Testis (tissue), 3 donors: ENCODE data around the gene RTL5. TPM values are rescaled to one million over a fixed set of nuclear protein-coding genes. Genes with fewer than 3 reads are reported as not detected.

Source experiments
- DNase-seq: peaks from one replicate; pipeline ENCODE4 v3.0.0-alpha.2; 2019
- H3K27ac ChIP-seq, 2 donors: fragments of 200-600 bp; sonication (generic); one replicate each; pipeline ENCODE4 v1.5.1; 2019
- H3K27me3 ChIP-seq: fragments of 200-600 bp; sonication (generic); one replicate; pipeline ENCODE4 v1.5.1; 2019
- H3K36me3 ChIP-seq: fragments of 200-600 bp; sonication (generic); one replicate; pipeline ENCODE4 v1.5.1; 2017; ENCODE audit warnings: low read depth; ENCODE audit errors: missing control alignments
- H3K4me1 ChIP-seq: fragments of 200-600 bp; sonication (generic); one replicate; pipeline ENCODE4 v1.5.1; 2019
- H3K4me3 ChIP-seq, 2 donors: fragments of 200-600 bp; sonication (generic); one replicate each; pipeline ENCODE4 v1.5.1; 2017 to 2019
- H3K9me3 ChIP-seq: fragments of 200-600 bp; sonication (generic); one replicate; pipeline ENCODE4 v1.5.1; 2017
- POLR2A ChIP-seq: fragments of 450-650 bp; IDR thresholded peaks from one replicate; pipeline ENCODE4 v1.6.1; 2017; ENCODE audit warnings: antibody characterized with exemption, mild to moderate bottlenecking, moderate library complexity
- WGBS, 2 donors: methylation state at CpG; one replicate each; pipeline ENCODE4 v1.1.5; 2018; 5-methylcytosine and 5-hydroxymethylcytosine counted together
- intact Hi-C: fragments of 100-400 bp; cut with DNase I; formaldehyde crosslinking; loops from one replicate; pipeline ENCODE4 v1.15.1; 2023; ENCODE audit warnings: low total_unique reads
- polyA plus RNA-seq: library from polyadenylated mRNA; stranded (reverse); fragments of 350-450 nt; fragmentation: Illumina TruSeq; extraction: RNeasy Lipid Tissue Mini Kit (QIAGEN cat#74804); gene quantifications from one replicate; pipeline ENCODE4 v1.2.3, GENCODE V29; 2014; ENCODE audit warnings: low read depth, low replicate concordance; ENCODE audit not compliant: insufficient read depth
- total RNA-seq, 2 donors: library from RNA; depleted of rRNA; stranded (reverse); fragments of >200 nt; gene quantifications; one replicate each; pipeline ENCODE4 v1.2.3, GENCODE V29; 2016
- TF ChIP-seq, protein P1 (sequence below), 3 experiments: fragments of 450-650 bp in 2 of 3; fragments of 200-600 bp in 1 of 3; sonication (generic) in 1 of 3; IDR thresholded peaks; one replicate each; pipeline ENCODE4 v1.5.1; 2016 to 2019; ENCODE audit warnings: antibody characterized with exemption in 3 of 3, mild to moderate bottlenecking in 2 of 3, moderate library complexity in 1 of 3

Gene RTL5
- total and polyA plus RNA-seq, 3 donors from 2014 or later: 18.0 to 25.6 (median 25.4) TPM

DNA sequence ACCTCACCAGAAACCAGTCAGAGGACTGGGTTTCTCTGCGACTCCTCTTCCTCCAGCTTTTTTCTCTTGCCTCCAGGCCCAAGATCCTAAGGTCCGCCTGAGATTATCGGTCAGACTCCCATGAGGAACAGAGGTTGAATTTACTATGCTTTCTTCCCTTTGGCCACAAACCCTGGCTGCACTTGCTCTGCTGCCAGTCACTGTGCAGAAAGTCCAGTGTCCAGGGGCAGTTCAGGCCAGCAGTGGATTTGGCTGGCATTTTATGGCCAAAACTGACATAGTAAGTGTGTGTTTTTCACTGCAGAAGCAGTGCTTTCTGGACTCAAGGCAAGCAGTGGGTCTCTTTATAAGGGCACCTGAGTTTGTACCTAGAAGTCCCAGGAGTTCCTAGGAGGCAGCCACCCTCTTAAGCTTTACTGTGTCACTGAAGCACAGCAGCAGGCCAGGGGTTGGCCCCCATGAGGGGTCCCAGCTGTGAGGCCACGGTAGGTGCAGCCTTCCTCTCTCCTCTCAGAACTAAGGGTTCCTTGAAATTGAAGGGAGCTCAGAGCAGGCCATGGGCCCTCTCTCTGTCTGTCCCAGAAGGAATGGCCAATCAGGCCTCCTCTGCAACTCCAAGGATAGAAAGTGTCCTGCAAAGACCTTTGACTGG, 3.4 kb downstream of the RTL5 start:
- Histone ChIP-seq H3K4me1 (peaks cover 17% of the 10 kb centered on the region), H3K27ac (no peak overlapping the region)
- intact Hi-C loops: no loop called here

DNA sequence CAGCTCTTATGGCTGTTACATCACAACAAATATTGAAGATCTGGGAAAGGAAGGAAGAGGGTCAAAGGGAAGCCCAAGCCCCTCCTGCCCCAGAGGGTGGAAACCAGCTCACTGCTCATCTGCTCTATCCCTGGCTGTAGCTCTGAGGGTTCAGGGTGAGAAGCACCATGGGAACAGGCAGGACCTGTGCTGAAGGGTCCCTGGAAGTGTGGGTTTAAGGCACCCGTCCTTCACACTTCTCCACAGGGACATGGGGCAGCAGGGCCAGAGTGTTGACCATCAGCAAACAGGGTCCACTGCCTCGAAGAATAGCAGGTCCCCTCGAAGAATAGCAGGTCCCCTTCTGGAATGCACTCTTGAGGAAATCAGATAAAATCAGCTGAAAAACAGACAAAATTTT, 4.4 kb downstream of the RTL5 start:
- H3K4me3 ChIP-seq: no peak overlapping the region
- no peaks in the 10 kb centered on the region for H3K27me3 ChIP-seq
- no peaks in the 10 kb centered on the region for H3K9me3 ChIP-seq
- DNase-seq: no peak
- TF ChIP-seq, protein P1, sequence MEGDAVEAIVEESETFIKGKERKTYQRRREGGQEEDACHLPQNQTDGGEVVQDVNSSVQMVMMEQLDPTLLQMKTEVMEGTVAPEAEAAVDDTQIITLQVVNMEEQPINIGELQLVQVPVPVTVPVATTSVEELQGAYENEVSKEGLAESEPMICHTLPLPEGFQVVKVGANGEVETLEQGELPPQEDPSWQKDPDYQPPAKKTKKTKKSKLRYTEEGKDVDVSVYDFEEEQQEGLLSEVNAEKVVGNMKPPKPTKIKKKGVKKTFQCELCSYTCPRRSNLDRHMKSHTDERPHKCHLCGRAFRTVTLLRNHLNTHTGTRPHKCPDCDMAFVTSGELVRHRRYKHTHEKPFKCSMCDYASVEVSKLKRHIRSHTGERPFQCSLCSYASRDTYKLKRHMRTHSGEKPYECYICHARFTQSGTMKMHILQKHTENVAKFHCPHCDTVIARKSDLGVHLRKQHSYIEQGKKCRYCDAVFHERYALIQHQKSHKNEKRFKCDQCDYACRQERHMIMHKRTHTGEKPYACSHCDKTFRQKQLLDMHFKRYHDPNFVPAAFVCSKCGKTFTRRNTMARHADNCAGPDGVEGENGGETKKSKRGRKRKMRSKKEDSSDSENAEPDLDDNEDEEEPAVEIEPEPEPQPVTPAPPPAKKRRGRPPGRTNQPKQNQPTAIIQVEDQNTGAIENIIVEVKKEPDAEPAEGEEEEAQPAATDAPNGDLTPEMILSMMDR (IDR thresholded peaks at IDR 0.05): no peak
- TF ChIP-seq POLR2A: no peak
- WGBS, 2 donors: 8 to 44% methylated on average over 2 to 3 of the region's 3 CpGs
- peaks cover 14% of the 10 kb centered on the region for H3K4me1 ChIP-seq
- H3K36me3 ChIP-seq: no peaks in the 10 kb centered on the region
- H3K27ac ChIP-seq: no peak overlapping the region
- intact Hi-C loops: no loop called here

More for the DNA sequence above, 3.4 kb downstream of the RTL5 start:
- WGBS, 2 donors: 79 to 88% methylated on average over 1 to 4 of the region's 4 CpGs
- Histone ChIP-seq H3K27me3 (no peaks in the 10 kb centered on the region), H3K9me3 (no peaks in the 10 kb centered on the region), H3K36me3 (no peaks in the 10 kb centered on the region), H3K4me3 (no peak overlapping the region)
- TF ChIP-seq, protein P1 (IDR thresholded peaks at IDR 0.05): no peak
- no peak for TF ChIP-seq POLR2A
- DNase-seq: no peak

DNA sequence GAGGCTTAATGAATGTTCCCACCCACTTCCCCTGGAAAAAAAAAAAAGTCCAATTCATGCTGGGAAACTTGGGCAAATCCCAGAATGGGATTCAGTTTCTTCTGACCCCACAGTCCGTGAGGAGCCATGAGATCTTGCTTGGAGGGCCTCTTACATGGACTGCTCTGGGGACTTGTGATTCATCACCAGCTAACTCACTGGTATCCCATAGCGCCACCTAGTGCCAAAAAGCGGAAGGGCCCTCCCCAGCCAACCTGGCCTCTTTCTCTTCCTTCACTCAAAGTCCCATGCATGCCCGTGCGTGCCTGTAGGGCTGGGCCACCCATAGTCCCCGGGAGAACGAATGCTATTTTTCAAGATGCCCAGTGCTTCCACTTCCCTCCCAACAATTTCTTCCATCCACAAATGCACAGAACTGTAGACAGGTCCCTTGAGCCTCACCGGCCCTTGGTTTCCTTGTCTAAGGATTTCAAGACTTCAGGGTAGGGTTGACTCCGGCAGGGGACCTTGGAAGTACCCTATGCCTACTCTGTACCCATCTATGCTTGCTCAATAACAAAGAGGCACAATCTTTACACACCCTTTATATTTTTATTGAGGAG, 5.1 kb downstream of the RTL5 start:
- intact Hi-C loops: no loop called here
- DNase-seq: peak; percentile 90
- WGBS, 2 donors: 16 to 29% methylated on average over 9 of the region's 9 CpGs
- TF ChIP-seq, protein P1 (IDR thresholded peaks at IDR 0.05): peak; percentile 66 to 72 (median 69)
- no peak for TF ChIP-seq POLR2A
- Histone ChIP-seq H3K9me3 (no peaks in the 10 kb centered on the region), H3K4me3 (no peak overlapping the region), H3K4me1 (peaks cover 12% of the 10 kb centered on the region), H3K27ac (peak overlapping the region in 1 of 2 donors; percentile 59), H3K27me3 (no peaks in the 10 kb centered on the region), H3K36me3 (no peaks in the 10 kb centered on the region)

DNA sequence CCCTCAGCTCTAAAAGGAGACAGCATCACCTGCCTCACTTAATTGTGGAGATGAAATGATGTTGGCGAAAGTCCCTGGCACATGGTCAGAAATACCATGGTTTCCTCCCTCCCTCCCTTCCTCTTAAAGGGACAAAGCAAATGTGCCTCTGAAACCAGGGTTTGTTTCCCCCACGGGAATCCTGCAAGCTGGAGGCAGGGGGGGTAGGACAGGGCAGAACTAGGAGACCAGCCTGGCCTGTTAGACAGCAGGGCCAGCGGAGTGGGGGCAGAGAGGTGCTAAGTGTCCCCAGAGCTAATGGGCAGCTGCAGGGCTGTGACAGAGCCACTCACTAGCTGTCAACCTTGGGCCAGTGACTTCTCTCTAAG, 5.7 kb downstream of the RTL5 start:
- no peak for TF ChIP-seq POLR2A
- TF ChIP-seq, protein P1 (IDR thresholded peaks at IDR 0.05): no peak
- H3K4me1 ChIP-seq: peaks cover 12% of the 10 kb centered on the region
- intact Hi-C loops: no loop called here
- no peaks in the 10 kb centered on the region for H3K9me3 ChIP-seq
- H3K27me3 ChIP-seq: no peaks in the 10 kb centered on the region
- H3K27ac ChIP-seq: peak overlapping the region in 1 of 2 donors; percentile 59
- H3K4me3 ChIP-seq: no peak overlapping the region
- DNase-seq: no peak
- no peaks in the 10 kb centered on the region for H3K36me3 ChIP-seq
- WGBS, 2 donors: 44% methylated on average over 3 of the region's 3 CpGs; no CpG with 5 or more reads in 1 of the 2 donors
